SK-N-SH (cell line): Measurements from ENCODE around the gene ALB. TPM values are rescaled to one million over a fixed set of nuclear protein-coding genes. Genes with fewer than 3 reads are reported as not detected.

Source experiments
- CTCF ChIA-PET: fragments of 300-600, 350-600 bp; formaldehyde crosslinking; extraction: SDS; loops from one replicate; lab custom pipeline; 2021; lab: Yijun Ruan, JAX
- POLR2A ChIA-PET: fragments of 350-600 bp; sonication (Branson Sonifier 250); formaldehyde crosslinking; extraction: SDS; loops from one replicate; lab custom pipeline; 2020; ENCODE audit warnings: antibody characterized with exemption, inconsistent platforms; lab: Yijun Ruan, JAX
- DNase-seq: peaks from one replicate; pipeline ENCODE4 v3.0.0; 2012
- H2AFZ ChIP-seq: fragments of 200-600 bp; sonication (generic); 2 replicates; pipeline ENCODE4 v1.8.1; 2016; ENCODE audit warnings: antibody characterized with exemption, mild to moderate bottlenecking, low read depth
- H3F3A ChIP-seq: fragments of 200-600 bp; sonication (generic); replicated peaks from 2 replicates; pipeline ENCODE3; 2016; ENCODE audit warnings: antibody characterized with exemption, mild to moderate bottlenecking; ENCODE audit not compliant: insufficient read depth
- H3K27ac ChIP-seq, 2 experiments: fragments of 200-500 bp in 1 of 2; fragments of 200-600 bp in 1 of 2; sonication (Bioruptor generic) in 1 of 2; sonication (generic), shearing (Covaris generic) in 1 of 2; 2 replicates each; pipeline versions ENCODE4 v1.5.1 to v1.6.1; 2014 to 2016; ENCODE audit warnings: low read depth in 2 of 2, inconsistent platforms in 1 of 2, low read length in 1 of 2, mild to moderate bottlenecking in 1 of 2, mixed read lengths in 1 of 2
- H3K27me3 ChIP-seq: fragments of 200-600 bp; sonication (generic), shearing (Covaris generic); 2 replicates; pipeline ENCODE4 v1.6.1; 2016; ENCODE audit warnings: mixed run types; ENCODE audit not compliant: insufficient read depth
- H3K36me3 ChIP-seq, 2 experiments: fragments of 200-500 bp in 1 of 2; fragments of 200-600 bp in 1 of 2; sonication (Bioruptor generic) in 1 of 2; sonication (generic) in 1 of 2; replicated peaks in 1 of 2; 2 replicates each; pipeline versions ENCODE3 to v1.5.1; 2014 to 2016; ENCODE audit warnings: low read length in 1 of 2, mild to moderate bottlenecking in 1 of 2; ENCODE audit not compliant: insufficient read depth in 2 of 2, control insufficient read depth in 1 of 2
- H3K4me1 ChIP-seq, 2 experiments: fragments of 200-500 bp in 1 of 2; fragments of 200-600 bp in 1 of 2; sonication (Bioruptor generic) in 1 of 2; sonication (generic), shearing (Covaris generic) in 1 of 2; 2 replicates each; pipeline versions ENCODE4 v1.5.1 to v1.6.1; 2014 to 2016; ENCODE audit warnings: low read depth in 1 of 2, low read length in 1 of 2, mixed run types in 1 of 2; ENCODE audit not compliant: insufficient read depth in 2 of 2, control insufficient read depth in 1 of 2
- H3K4me2 ChIP-seq: fragments of 200-600 bp; sonication (generic), shearing (Covaris generic); 2 replicates; pipeline ENCODE4 v1.6.1; 2017; ENCODE audit warnings: mixed run types
- H3K4me3 ChIP-seq, 2 experiments: fragments of 200-500 bp in 1 of 2; fragments of 200-600 bp in 1 of 2; sonication (Bioruptor generic) in 1 of 2; sonication (generic), shearing (Covaris generic) in 1 of 2; 2 replicates each; pipeline versions ENCODE4 v1.5.1 to v1.8.1; 2014 to 2016; ENCODE audit warnings: low read depth in 2 of 2, inconsistent platforms in 1 of 2, low read length in 1 of 2, mild to moderate bottlenecking in 1 of 2, mixed read lengths in 1 of 2, moderate library complexity in 1 of 2
- H3K79me2 ChIP-seq: fragments of 200-600 bp; sonication (generic); 2 replicates; pipeline ENCODE4 v1.8.1; 2017; ENCODE audit warnings: mild to moderate bottlenecking; ENCODE audit not compliant: insufficient read depth
- H3K9ac ChIP-seq: fragments of 200-600 bp; sonication (generic); 2 replicates; pipeline ENCODE4 v1.6.1; 2017; ENCODE audit warnings: mixed run types
- H3K9me2 ChIP-seq: fragments of 200-600 bp; sonication (generic); 2 replicates; pipeline ENCODE4 v1.6.1; 2017; ENCODE audit warnings: mixed run types
- H3K9me3 ChIP-seq: fragments of 200-600 bp; sonication (generic); 2 replicates; pipeline ENCODE4 v1.6.1; 2017; ENCODE audit warnings: mixed run types, mild to moderate bottlenecking, moderate library complexity
- H4K20me1 ChIP-seq: fragments of 200-600 bp; sonication (generic); 2 replicates; pipeline ENCODE4 v1.6.1; 2017; ENCODE audit warnings: mild to moderate bottlenecking, mixed run types; ENCODE audit not compliant: insufficient read depth
- CHD2 ChIP-seq: fragments of 150-350 bp; IDR thresholded peaks from 2 replicates; pipeline ENCODE4 v1.6.1; 2018; ENCODE audit warnings: low read length; ENCODE audit not compliant: partially characterized antibody
- CTCF ChIP-seq: fragments of 200-600 bp; sonication (generic); IDR thresholded peaks from 2 replicates; pipeline ENCODE4 v1.6.1; 2017; ENCODE audit warnings: antibody characterized with exemption, mild to moderate bottlenecking, moderate library complexity
- ELF1 ChIP-seq: IDR thresholded peaks from 2 replicates; pipeline ENCODE4 v1.4.0; 2012
- EZH2phosphoT487 ChIP-seq: fragments of 200-600 bp; sonication (generic); IDR thresholded peaks from 2 replicates; pipeline ENCODE4 v1.6.1; 2017; ENCODE audit warnings: low read depth, mixed run types, mild to moderate bottlenecking, antibody characterized with exemption, moderate library complexity, borderline replicate concordance
- FOSL2 ChIP-seq: IDR thresholded peaks from 2 replicates; pipeline ENCODE4 v1.4.0; 2012; ENCODE audit warnings: low read depth, mild to moderate bottlenecking, moderate library complexity, borderline replicate concordance
- FOXJ3 ChIP-seq: sonication (generic); formaldehyde crosslinking; IDR thresholded peaks from 2 replicates; pipeline ENCODE4 v1.5.1; 2020; ENCODE audit warnings: mild to moderate bottlenecking, missing genetic modification reagents
- GABPA ChIP-seq: IDR thresholded peaks from 2 replicates; pipeline ENCODE4 v1.4.0; 2012; ENCODE audit warnings: low read depth, mild to moderate bottlenecking
- IRF3 ChIP-seq: fragments of 150-350 bp; IDR thresholded peaks from 2 replicates; pipeline ENCODE4 v1.6.1; 2016; ENCODE audit warnings: mild to moderate bottlenecking, low read depth, low read length
- MAX ChIP-seq: IDR thresholded peaks from 2 replicates; pipeline ENCODE4 v1.4.0; 2012; ENCODE audit warnings: low read depth
- MEF2A ChIP-seq: IDR thresholded peaks from 2 replicates; pipeline ENCODE4 v1.4.0; 2012; ENCODE audit warnings: low read depth, borderline replicate concordance
- MXI1 ChIP-seq: IDR thresholded peaks from 2 replicates; pipeline ENCODE4 v1.6.1; 2012; ENCODE audit warnings: mild to moderate bottlenecking, low read depth, low read length, improper control_type of control experiment
- NFIC ChIP-seq: IDR thresholded peaks from 2 replicates; pipeline ENCODE4 v1.4.0; 2012; ENCODE audit warnings: borderline replicate concordance
- POLR2AphosphoS5 ChIP-seq: IDR thresholded peaks from 2 replicates; pipeline ENCODE4 v1.6.1; 2012; ENCODE audit warnings: low read depth, low read length
- RAD21 ChIP-seq: IDR thresholded peaks from 2 replicates; pipeline ENCODE4 v1.6.1; 2012; ENCODE audit warnings: mild to moderate bottlenecking, low read length
- SIN3A ChIP-seq: IDR thresholded peaks from 2 replicates; pipeline ENCODE4 v1.6.1; 2012; ENCODE audit warnings: low read depth, mild to moderate bottlenecking, low read length, moderate library complexity, borderline replicate concordance
- SMC3 ChIP-seq: IDR thresholded peaks from 2 replicates; pipeline ENCODE4 v1.6.1; 2012; ENCODE audit warnings: low read depth, low read length, improper control_type of control experiment
- TCF12 ChIP-seq: IDR thresholded peaks from 2 replicates; pipeline ENCODE4 v1.4.0; 2012
- USF2 ChIP-seq: fragments of 150-350 bp; IDR thresholded peaks from 2 replicates; pipeline ENCODE4 v1.6.1; 2017; ENCODE audit warnings: antibody characterized with exemption, low read length, low read depth, borderline replicate concordance
- ZBTB33 ChIP-seq: IDR thresholded peaks from 2 replicates; pipeline ENCODE4 v1.4.0; 2012; ENCODE audit warnings: low read depth, borderline replicate concordance
- WGBS: methylation state at CpG from one replicate; pipeline ENCODE4 v1.1.6; 2017; ENCODE audit warnings: low lambda C conversion rate; 5-methylcytosine and 5-hydroxymethylcytosine counted together
- polyA plus RNA-seq, 3 experiments: library from polyadenylated mRNA; depleted of rRNA; stranded (reverse); fragments of >200 nt; gene quantifications; 2 replicates each; pipeline ENCODE4 v1.2.3, GENCODE V29; 2012

The ALB gene
- polyA plus RNA-seq, 1 of the 3 experiments (the other 2 are of a cell fraction): not detected

GRCh38 chr4:73409978-73410548, 6.0 kb downstream of the ALB start:
- Histone ChIP-seq H3K4me2 (no peak overlapping the region), H3K9ac (no peak overlapping the region), H3F3A (no peaks in the 10 kb centered on the region), H3K27ac (no peak overlapping the region), H3K9me2 (no peaks in the 10 kb centered on the region), H3K27me3 (peaks cover 14% of the 10 kb centered on the region; the same call in 1 of the 2 replicates), H4K20me1 (no peaks in the 10 kb centered on the region), H3K4me1 (no peaks in the 10 kb centered on the region), H3K4me3 (no peak overlapping the region), H3K36me3 (no peaks in the 10 kb centered on the region), H2AFZ (no peak overlapping the region), H3K79me2 (no peaks in the 10 kb centered on the region), H3K9me3 (no peaks in the 10 kb centered on the region)
- 8% methylated on average over 8 of the region's 8 CpGs for WGBS
- DNase-seq: no peak
- POLR2A ChIA-PET: no interaction called here
- TF ChIP-seq ZBTB33: no peak
- TF ChIP-seq POLR2AphosphoS5: no peak
- TF ChIP-seq TCF12: no peak
- no peak for TF ChIP-seq SIN3A
- no peak for TF ChIP-seq MXI1
- no peak for TF ChIP-seq MAX
- TF ChIP-seq IRF3: no peak
- TF ChIP-seq SMC3: no peak
- TF ChIP-seq GABPA: no peak
- CTCF ChIA-PET: interaction anchor here (1.6 kb wide), 1 partner anchor 36 kb away, joined by 3 read pairs; no protein-coding TSS in a partner anchor

GRCh38 chr4:73410916-73411730, 7.0 kb downstream of the ALB start:
- DNase-seq: no peak
- Histone ChIP-seq H4K20me1 (no peaks in the 10 kb centered on the region), H3F3A (no peaks in the 10 kb centered on the region), H3K4me3 (no peak overlapping the region), H3K4me2 (no peak overlapping the region), H3K9me3 (no peaks in the 10 kb centered on the region), H3K36me3 (no peaks in the 10 kb centered on the region), H3K9ac (no peak overlapping the region), H3K4me1 (no peaks in the 10 kb centered on the region), H2AFZ (no peak overlapping the region), H3K9me2 (no peaks in the 10 kb centered on the region), H3K27ac (no peak overlapping the region), H3K79me2 (no peaks in the 10 kb centered on the region), H3K27me3 (peaks cover 14% of the 10 kb centered on the region; the same call in 1 of the 2 replicates)
- whole genome bisulfite sequencing: 2% methylated on average over 3 of the region's 3 CpGs
- POLR2A ChIA-PET: no interaction called here
- CTCF ChIA-PET: no interaction called here
- TF ChIP-seq RAD21 (no peak), FOXJ3 (no peak), CTCF (no peak), ELF1 (no peak), CHD2 (no peak), IRF3 (no peak), USF2 (no peak), EZH2phosphoT487 (no peak), FOSL2 (no peak), NFIC (no peak), MEF2A (no peak), POLR2AphosphoS5 (no peak)
